Liver (tissue), 9 donors: ENCODE measurements around the gene IL1RAPL2. TPM values are rescaled to one million over a fixed set of nuclear protein-coding genes. Genes with fewer than 3 reads are reported as not detected.

ENCODE experiments used
- DNase-seq: peaks from one replicate; pipeline ENCODE4 v3.0.0-alpha.2; 2017; ENCODE audit warnings: low spot score
- H3K27ac ChIP-seq, 2 donors: one replicate each; pipeline ENCODE4 v1.7.0; 2013; ENCODE audit warnings: inconsistent platforms in 2 of 2, low read length in 2 of 2, control low read depth in 1 of 2, low read depth in 1 of 2, mild to moderate bottlenecking in 1 of 2
- H3K27me3 ChIP-seq, 4 donors: one replicate each; pipeline versions ENCODE4 v1.6.1 to v1.7.0; 2013; ENCODE audit warnings: low read length in 3 of 4, inconsistent platforms in 1 of 4, mild to moderate bottlenecking in 1 of 4, moderate library complexity in 1 of 4; ENCODE audit not compliant: control insufficient read depth in 4 of 4, insufficient read depth in 4 of 4
- H3K36me3 ChIP-seq, 4 donors: one replicate each; pipeline versions ENCODE4 v1.6.1 to v1.7.0; 2013; ENCODE audit warnings: low read length in 3 of 4, mild to moderate bottlenecking in 3 of 4, low read depth in 1 of 4, moderate library complexity in 1 of 4; ENCODE audit not compliant: control insufficient read depth in 4 of 4, insufficient read depth in 3 of 4
- H3K4me1 ChIP-seq, 4 donors: one replicate each; pipeline versions ENCODE4 v1.6.1 to v1.7.0; 2013; ENCODE audit warnings: low read length in 3 of 4, mild to moderate bottlenecking in 3 of 4, moderate library complexity in 1 of 4; ENCODE audit not compliant: control insufficient read depth in 4 of 4, insufficient read depth in 4 of 4
- H3K4me3 ChIP-seq, 3 donors: one replicate each; pipeline versions ENCODE4 v1.6.1 to v1.7.0; 2013; ENCODE audit warnings: low read length in 3 of 3, control low read depth in 1 of 3, low read depth in 1 of 3, mild to moderate bottlenecking in 1 of 3
- H3K9ac ChIP-seq, 2 donors: one replicate each; pipeline ENCODE4 v1.7.0; 2013; ENCODE audit warnings: low read length in 2 of 2, mild to moderate bottlenecking in 2 of 2, moderate library complexity in 2 of 2, control low read depth in 1 of 2, low read depth in 1 of 2
- H3K9me3 ChIP-seq, 4 donors: one replicate each; pipeline versions ENCODE4 v1.6.1 to v1.7.0; 2013; ENCODE audit warnings: low read length in 3 of 4; ENCODE audit not compliant: control insufficient read depth in 4 of 4
- ATF3 ChIP-seq: IDR thresholded peaks from 2 replicates; pipeline ENCODE4 v1.6.1; 2016; ENCODE audit warnings: antibody characterized with exemption
- EGR1 ChIP-seq, 2 donors: IDR thresholded peaks; 2 replicates each; pipeline ENCODE4 v1.6.1; 2016 to 2018; ENCODE audit warnings: antibody characterized with exemption in 2 of 2, low read depth in 2 of 2
- FOXA1 ChIP-seq: IDR thresholded peaks from 2 replicates; pipeline ENCODE4 v1.6.1; 2016; ENCODE audit warnings: antibody characterized with exemption
- FOXA2 ChIP-seq: IDR thresholded peaks from 2 replicates; pipeline ENCODE4 v1.6.1; 2016; ENCODE audit warnings: antibody characterized with exemption
- GABPA ChIP-seq, 2 donors: IDR thresholded peaks in 1 of 2; conservative IDR thresholded peaks in 1 of 2; 2 replicates each; pipeline ENCODE4 v1.6.1; 2016; ENCODE audit warnings: antibody characterized with exemption in 2 of 2, mild to moderate bottlenecking in 1 of 2, moderate library complexity in 1 of 2
- HNF4A ChIP-seq, 2 donors: conservative IDR thresholded peaks; 2 replicates each; pipeline ENCODE4 v1.6.1; 2016; ENCODE audit warnings: antibody characterized with exemption in 2 of 2, mild to moderate bottlenecking in 2 of 2
- HNF4G ChIP-seq: IDR thresholded peaks from 2 replicates; pipeline ENCODE4 v1.6.1; 2016; ENCODE audit warnings: antibody characterized with exemption
- JUND ChIP-seq, 2 donors: IDR thresholded peaks; 2 replicates each; pipeline ENCODE4 v1.6.1; 2016; ENCODE audit warnings: antibody characterized with exemption in 2 of 2
- NR2F2 ChIP-seq: IDR thresholded peaks from 2 replicates; pipeline ENCODE4 v1.6.1; 2016; ENCODE audit warnings: antibody characterized with exemption
- RAD21 ChIP-seq, 2 donors: IDR thresholded peaks; 2 replicates each; pipeline ENCODE4 v1.6.1; 2016; ENCODE audit warnings: antibody characterized with exemption in 2 of 2, mild to moderate bottlenecking in 2 of 2
- REST ChIP-seq: IDR thresholded peaks from 2 replicates; pipeline ENCODE4 v1.6.1; 2016; ENCODE audit warnings: antibody characterized with exemption, mild to moderate bottlenecking
- RXRA ChIP-seq, 2 donors: IDR thresholded peaks; 2 replicates each; pipeline ENCODE4 v1.6.1; 2017 to 2018; ENCODE audit warnings: antibody characterized with exemption in 2 of 2, mild to moderate bottlenecking in 1 of 2
- SP1 ChIP-seq: IDR thresholded peaks from 2 replicates; pipeline ENCODE4 v1.6.1; 2018; ENCODE audit warnings: antibody characterized with exemption, mild to moderate bottlenecking
- TAF1 ChIP-seq: conservative IDR thresholded peaks from 2 replicates; pipeline ENCODE4 v1.6.1; 2016; ENCODE audit warnings: antibody characterized with exemption, mild to moderate bottlenecking
- YY1 ChIP-seq: IDR thresholded peaks from 2 replicates; pipeline ENCODE4 v1.6.1; 2016; ENCODE audit warnings: antibody characterized with exemption, mild to moderate bottlenecking
- WGBS: extraction: QIAGEN DNeasy Blood & Tissue Kit; methylation state at CpG from one replicate; pipeline ENCODE4 v1.1.7; 2013; 5-methylcytosine and 5-hydroxymethylcytosine counted together
- polyA plus RNA-seq, 2 donors: library from polyadenylated mRNA; stranded (reverse) in 1 of 2; unstranded in 1 of 2; fragments of 200-250 nt in 1 of 2; fragments of >200 nt in 1 of 2; fragmentation: Nextera tagmentation in 1 of 2; extraction: Ambion mirVana in 1 of 2; gene quantifications; one replicate each; pipeline versions ENCODE4 v1.2.1 to v1.2.3, GENCODE V29; 2013 to 2015
- total RNA-seq, 2 donors: library from RNA; depleted of rRNA; stranded (reverse); fragments of >200 nt; gene quantifications; one replicate each; pipeline ENCODE4 v1.2.3, GENCODE V29; 2014
- TF ChIP-seq, protein P1 (sequence below): IDR thresholded peaks from 2 replicates; pipeline ENCODE4 v1.6.1; 2016; ENCODE audit warnings: antibody characterized with exemption
- TF ChIP-seq, protein P2 (sequence below): IDR thresholded peaks from 2 replicates; pipeline ENCODE4 v1.6.1; 2016; ENCODE audit warnings: antibody characterized with exemption
- TF ChIP-seq, protein P3 (sequence below): fragments of 150-350 bp; IDR thresholded peaks from 2 replicates; pipeline ENCODE4 v1.5.1; 2017; ENCODE audit warnings: improper control_type of control experiment, low read depth, low read length; ENCODE audit not compliant: missing input control
- donor health status: healthy.
- donor health status: healthy.
- donor health status: healthy.
- donor health status: healthy.
- donor health status: healthy.

The IL1RAPL2 gene
- total and polyA plus RNA-seq, 4 donors: 0.20 to 1.6 (median 0.91) TPM

- Histone ChIP-seq H3K9ac (no peak overlapping the region), H3K4me3 (no peak overlapping the region), H3K4me1 (no peaks in the 10 kb centered on the region), H3K27me3 (no peaks in the 10 kb centered on the region), H3K27ac (no peak overlapping the region), H3K9me3 (no peaks in the 10 kb centered on the region), H3K36me3 (no peaks in the 10 kb centered on the region)
- DNase-seq: no peak
- WGBS: 64% methylated on average over 1 of the region's 1 CpG
- no peak for TF ChIP-seq ATF3
- TF ChIP-seq TAF1: no peak
- TF ChIP-seq EGR1 (IDR thresholded peaks at IDR 0.05; ENCODE audit: low read depth in 2 of 2): no peak
- TF ChIP-seq FOXA1: no peak
- no peak for TF ChIP-seq FOXA2
- TF ChIP-seq YY1: no peak
- TF ChIP-seq JUND (IDR thresholded peaks at IDR 0.05): no peak
- TF ChIP-seq, protein P1, sequence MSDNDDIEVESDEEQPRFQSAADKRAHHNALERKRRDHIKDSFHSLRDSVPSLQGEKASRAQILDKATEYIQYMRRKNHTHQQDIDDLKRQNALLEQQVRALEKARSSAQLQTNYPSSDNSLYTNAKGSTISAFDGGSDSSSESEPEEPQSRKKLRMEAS: no peak
- TF ChIP-seq HNF4G: no peak
- TF ChIP-seq NR2F2: no peak
- no peak for TF ChIP-seq REST
- TF ChIP-seq, protein P2, sequence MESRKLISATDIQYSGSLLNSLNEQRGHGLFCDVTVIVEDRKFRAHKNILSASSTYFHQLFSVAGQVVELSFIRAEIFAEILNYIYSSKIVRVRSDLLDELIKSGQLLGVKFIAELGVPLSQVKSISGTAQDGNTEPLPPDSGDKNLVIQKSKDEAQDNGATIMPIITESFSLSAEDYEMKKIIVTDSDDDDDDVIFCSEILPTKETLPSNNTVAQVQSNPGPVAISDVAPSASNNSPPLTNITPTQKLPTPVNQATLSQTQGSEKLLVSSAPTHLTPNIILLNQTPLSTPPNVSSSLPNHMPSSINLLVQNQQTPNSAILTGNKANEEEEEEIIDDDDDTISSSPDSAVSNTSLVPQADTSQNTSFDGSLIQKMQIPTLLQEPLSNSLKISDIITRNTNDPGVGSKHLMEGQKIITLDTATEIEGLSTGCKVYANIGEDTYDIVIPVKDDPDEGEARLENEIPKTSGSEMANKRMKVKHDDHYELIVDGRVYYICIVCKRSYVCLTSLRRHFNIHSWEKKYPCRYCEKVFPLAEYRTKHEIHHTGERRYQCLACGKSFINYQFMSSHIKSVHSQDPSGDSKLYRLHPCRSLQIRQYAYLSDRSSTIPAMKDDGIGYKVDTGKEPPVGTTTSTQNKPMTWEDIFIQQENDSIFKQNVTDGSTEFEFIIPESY: no peak
- TF ChIP-seq, protein P3, sequence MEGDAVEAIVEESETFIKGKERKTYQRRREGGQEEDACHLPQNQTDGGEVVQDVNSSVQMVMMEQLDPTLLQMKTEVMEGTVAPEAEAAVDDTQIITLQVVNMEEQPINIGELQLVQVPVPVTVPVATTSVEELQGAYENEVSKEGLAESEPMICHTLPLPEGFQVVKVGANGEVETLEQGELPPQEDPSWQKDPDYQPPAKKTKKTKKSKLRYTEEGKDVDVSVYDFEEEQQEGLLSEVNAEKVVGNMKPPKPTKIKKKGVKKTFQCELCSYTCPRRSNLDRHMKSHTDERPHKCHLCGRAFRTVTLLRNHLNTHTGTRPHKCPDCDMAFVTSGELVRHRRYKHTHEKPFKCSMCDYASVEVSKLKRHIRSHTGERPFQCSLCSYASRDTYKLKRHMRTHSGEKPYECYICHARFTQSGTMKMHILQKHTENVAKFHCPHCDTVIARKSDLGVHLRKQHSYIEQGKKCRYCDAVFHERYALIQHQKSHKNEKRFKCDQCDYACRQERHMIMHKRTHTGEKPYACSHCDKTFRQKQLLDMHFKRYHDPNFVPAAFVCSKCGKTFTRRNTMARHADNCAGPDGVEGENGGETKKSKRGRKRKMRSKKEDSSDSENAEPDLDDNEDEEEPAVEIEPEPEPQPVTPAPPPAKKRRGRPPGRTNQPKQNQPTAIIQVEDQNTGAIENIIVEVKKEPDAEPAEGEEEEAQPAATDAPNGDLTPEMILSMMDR: no peak
- TF ChIP-seq RXRA (IDR thresholded peaks at IDR 0.05): no peak
Observed at GRCh38 chrX:105323928-105324327, 757.9 kb downstream of the IL1RAPL2 start.

DNA sequence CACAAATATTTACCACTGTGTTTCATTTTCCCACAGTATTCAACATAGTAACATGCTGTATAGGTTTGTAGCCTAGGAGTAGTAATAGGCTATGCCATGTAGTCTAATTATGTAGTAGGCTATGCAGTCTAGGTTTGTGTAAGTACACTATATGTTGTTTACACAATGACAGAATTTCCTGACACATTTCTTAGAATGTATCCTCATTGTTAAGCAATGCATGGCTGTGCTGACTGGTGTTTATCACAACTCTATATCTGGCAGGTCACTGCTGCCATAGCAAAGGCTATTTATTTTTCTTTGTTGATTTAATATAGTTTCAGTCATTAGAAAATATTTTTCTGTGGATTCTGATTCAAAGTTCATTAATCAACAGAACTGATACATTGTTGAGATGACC lies 762.8 kb downstream of the IL1RAPL2 start:
- H3K27me3 ChIP-seq: no peaks in the 10 kb centered on the region
- no peaks in the 10 kb centered on the region for H3K36me3 ChIP-seq
- no peak for DNase-seq
- H3K4me3 ChIP-seq: no peak overlapping the region
- no peaks in the 10 kb centered on the region for H3K4me1 ChIP-seq
- H3K9me3 ChIP-seq: no peaks in the 10 kb centered on the region
- no peak overlapping the region for H3K27ac ChIP-seq
- H3K9ac ChIP-seq: no peak overlapping the region
- TF ChIP-seq GABPA (IDR thresholded peaks at IDR 0.05 in 1 of 2, conservative IDR thresholded peaks at IDR 0.05 in 1 of 2): no peak
- TF ChIP-seq YY1: no peak
- TF ChIP-seq NR2F2: no peak
- no peak for TF ChIP-seq SP1
- no peak for TF ChIP-seq HNF4A (conservative IDR thresholded peaks at IDR 0.05)
- TF ChIP-seq ATF3: no peak
- no peak for TF ChIP-seq FOXA2
- TF ChIP-seq, protein P1: no peak
- no peak for TF ChIP-seq FOXA1
- TF ChIP-seq, protein P2: no peak
- no peak for TF ChIP-seq REST
- no peak for TF ChIP-seq RAD21 (IDR thresholded peaks at IDR 0.05)
- TF ChIP-seq RXRA (IDR thresholded peaks at IDR 0.05): no peak
- no peak for TF ChIP-seq TAF1
